ENCODE results near the gene MAFF.

- TF ChIP-seq CTCF (IDR thresholded peaks at IDR 0.05), result no peak
- no peak for TF ChIP-seq TCF7L2 (IDR thresholded peaks at IDR 0.05; ENCODE audit: low read depth, low read length)
- TF ChIP-seq REST (IDR thresholded peaks at IDR 0.05; ENCODE audit: insufficient read depth in 1 of 2, low read depth in 2 of 2, low read length in 1 of 2), result no peak
- TF ChIP-seq SIN3A (IDR thresholded peaks at IDR 0.05; ENCODE audit: borderline replicate concordance, insufficient read depth, low read depth, low read length), result no peak
Measured at GRCh38 chr22:38169116-38169515, 32.7 kb upstream of the MAFF start.

All from Panc1 (cell line).